HepG2 (cell line): ENCODE measurements around the gene DNAJC18. TPM values are rescaled to one million over a fixed set of nuclear protein-coding genes. Genes with fewer than 3 reads are reported as not detected.

Experiments
- KLF6 ChIP-seq: IDR thresholded peaks from 2 replicates; pipeline ENCODE4 v1.8.0; 2016; ENCODE audit warnings: missing biosample characterization, missing genetic modification reagents
- MAZ ChIP-seq, 2 experiments: sonication (generic) in 1 of 2; formaldehyde crosslinking in 1 of 2; IDR thresholded peaks; 2 replicates each; pipeline versions ENCODE4 v1.5.0 to v1.6.1; 2012 to 2020; ENCODE audit warnings: low read depth in 2 of 2, mild to moderate bottlenecking in 2 of 2, borderline replicate concordance in 1 of 2, improper control_type of control experiment in 1 of 2, low read length in 1 of 2, missing genetic modification reagents in 1 of 2, moderate library complexity in 1 of 2
- MEIS1 ChIP-seq: sonication (generic); formaldehyde crosslinking; IDR thresholded peaks from 2 replicates; pipeline ENCODE4 v1.9.0; 2021; ENCODE audit warnings: mild to moderate bottlenecking, missing genetic modification reagents, moderate library complexity, borderline replicate concordance
- RCOR2 ChIP-seq: IDR thresholded peaks from 2 replicates; pipeline ENCODE4 v1.6.1; 2016; ENCODE audit warnings: missing biosample characterization, missing genetic modification reagents
- SRSF9 ChIP-seq: fragments of 200-400 bp; formaldehyde crosslinking; IDR thresholded peaks from 2 replicates; pipeline ENCODE4 v1.6.1; 2018; ENCODE audit warnings: borderline replicate concordance, mild to moderate bottlenecking, low read depth, low read length; ENCODE audit not compliant: insufficient read depth, poor library complexity, severe bottlenecking
- ZMYM2 ChIP-seq: sonication (generic); formaldehyde crosslinking; IDR thresholded peaks from 2 replicates; pipeline ENCODE4 v1.8.0; 2022; ENCODE audit warnings: mild to moderate bottlenecking, missing genetic modification reagents
- ZNF138 ChIP-seq: sonication (generic); formaldehyde crosslinking; IDR thresholded peaks from 2 replicates; pipeline ENCODE4 v1.5.0; 2020; ENCODE audit warnings: mild to moderate bottlenecking, low read depth, missing genetic modification reagents
- ZNF263 ChIP-seq: sonication (generic); formaldehyde crosslinking; IDR thresholded peaks from 2 replicates; pipeline ENCODE4 v1.4.0; 2020; ENCODE audit warnings: missing genetic modification reagents
- ZNF331 ChIP-seq: sonication (generic); formaldehyde crosslinking; IDR thresholded peaks from 2 replicates; pipeline ENCODE4 v1.4.0; 2020; ENCODE audit warnings: missing genetic modification reagents
- ZNF431 ChIP-seq: sonication (generic); formaldehyde crosslinking; IDR thresholded peaks from 2 replicates; pipeline ENCODE4 v1.9.0; 2022; ENCODE audit warnings: missing genetic modification reagents, low read depth, mild to moderate bottlenecking, borderline replicate concordance
- ZNF432 ChIP-seq: sonication (generic); formaldehyde crosslinking; IDR thresholded peaks from 2 replicates; pipeline ENCODE4 v1.5.0; 2020; ENCODE audit warnings: missing genetic modification reagents, mild to moderate bottlenecking, borderline replicate concordance
- ZNF44 ChIP-seq: sonication (generic); formaldehyde crosslinking; IDR thresholded peaks from 2 replicates; pipeline ENCODE4 v1.5.1; 2020; ENCODE audit warnings: mild to moderate bottlenecking, missing genetic modification reagents
- ZNF468 ChIP-seq: sonication (generic); formaldehyde crosslinking; IDR thresholded peaks from 2 replicates; pipeline ENCODE4 v1.8.0; 2022; ENCODE audit warnings: mild to moderate bottlenecking, moderate library complexity, missing genetic modification reagents
- ZNF678 ChIP-seq: sonication (generic); formaldehyde crosslinking; IDR thresholded peaks from 2 replicates; pipeline ENCODE4 v1.4.0; 2020; ENCODE audit warnings: mild to moderate bottlenecking, missing genetic modification reagents
- polyA plus RNA-seq, 8 experiments: library from polyadenylated mRNA; depleted of rRNA in 3 of 8; stranded (reverse) in 7 of 8; unstranded in 1 of 8; fragments of >200 nt; fragmentation: Illumina TruSeq in 4 of 8; extraction: Trizol in 4 of 8; gene quantifications; 2 replicates each; pipeline versions ENCODE4 v1.2.1 to v1.2.3, GENCODE V29; 2011 to 2016; ENCODE audit warnings: low read depth in 4 of 8, missing spikeins in 1 of 8, mixed read lengths in 1 of 8; ENCODE audit not compliant: insufficient read depth in 1 of 8
- total RNA-seq, 5 experiments: library from RNA; depleted of rRNA; stranded (reverse); fragments of >200 nt; fragmentation: Illumina TruSeq; extraction: Trizol; gene quantifications; 2 replicates each; pipeline ENCODE4 v1.2.3, GENCODE V29; 2016; ENCODE audit warnings: low read depth in 1 of 5
- TF ChIP-seq, protein P1 (sequence below): IDR thresholded peaks from 2 replicates; pipeline ENCODE4 v1.6.1; 2016; ENCODE audit warnings: low read depth
- TF ChIP-seq, protein P2 (sequence below): sonication (generic); formaldehyde crosslinking; IDR thresholded peaks from 2 replicates; pipeline ENCODE4 v1.4.0; 2020; ENCODE audit warnings: mild to moderate bottlenecking, missing genetic modification reagents
- TF ChIP-seq, protein P3 (sequence below): sonication (generic); formaldehyde crosslinking; IDR thresholded peaks from 2 replicates; pipeline ENCODE4 v1.5.1; 2020; ENCODE audit warnings: mild to moderate bottlenecking, moderate library complexity, missing genetic modification reagents
- TF ChIP-seq, protein P4 (sequence below): sonication (generic); formaldehyde crosslinking; IDR thresholded peaks from 2 replicates; pipeline ENCODE4 v1.4.0; 2020; ENCODE audit warnings: missing genetic modification reagents
- TF ChIP-seq, protein P5 (sequence below): sonication (generic); formaldehyde crosslinking; IDR thresholded peaks from 2 replicates; pipeline ENCODE4 v1.5.0; 2020; ENCODE audit warnings: mild to moderate bottlenecking, missing genetic modification reagents, moderate library complexity

The DNAJC18 gene
- total and polyA plus RNA-seq, 2 of the 13 experiments (the other 11 are each of a cell fraction or from before 2014, with no cell fraction given), result 6.5 to 6.6 TPM

DNA sequence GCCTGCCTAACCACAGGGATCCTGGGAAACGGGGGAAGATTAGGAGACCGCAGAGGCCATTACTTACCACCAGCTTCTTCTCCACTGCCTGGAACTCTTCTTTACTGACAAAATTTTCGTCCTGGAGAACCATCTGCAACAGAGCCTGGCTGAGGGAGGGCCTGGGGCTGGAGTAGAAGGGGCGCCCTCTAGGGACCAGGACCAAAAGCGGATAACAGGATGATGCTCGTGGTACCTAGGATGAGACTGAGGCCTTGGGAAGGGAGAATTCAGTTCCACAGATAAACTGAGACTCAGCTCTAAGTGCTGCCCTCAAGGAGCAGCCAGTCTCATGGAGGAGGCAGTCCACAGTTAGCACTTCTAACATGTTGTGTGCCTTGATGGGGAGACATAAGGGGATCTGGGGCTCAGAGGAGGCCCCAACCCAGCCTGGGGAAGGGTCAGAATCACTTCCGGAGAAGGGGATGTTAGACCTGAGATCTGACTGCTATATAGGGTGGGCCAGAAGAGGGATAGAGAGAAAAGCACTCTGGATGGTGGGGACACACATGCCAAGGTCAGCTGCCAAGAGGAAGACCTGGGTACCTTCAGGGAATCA, 36.7 kb downstream of the DNAJC18 start (continued):
- TF ChIP-seq, protein P1, sequence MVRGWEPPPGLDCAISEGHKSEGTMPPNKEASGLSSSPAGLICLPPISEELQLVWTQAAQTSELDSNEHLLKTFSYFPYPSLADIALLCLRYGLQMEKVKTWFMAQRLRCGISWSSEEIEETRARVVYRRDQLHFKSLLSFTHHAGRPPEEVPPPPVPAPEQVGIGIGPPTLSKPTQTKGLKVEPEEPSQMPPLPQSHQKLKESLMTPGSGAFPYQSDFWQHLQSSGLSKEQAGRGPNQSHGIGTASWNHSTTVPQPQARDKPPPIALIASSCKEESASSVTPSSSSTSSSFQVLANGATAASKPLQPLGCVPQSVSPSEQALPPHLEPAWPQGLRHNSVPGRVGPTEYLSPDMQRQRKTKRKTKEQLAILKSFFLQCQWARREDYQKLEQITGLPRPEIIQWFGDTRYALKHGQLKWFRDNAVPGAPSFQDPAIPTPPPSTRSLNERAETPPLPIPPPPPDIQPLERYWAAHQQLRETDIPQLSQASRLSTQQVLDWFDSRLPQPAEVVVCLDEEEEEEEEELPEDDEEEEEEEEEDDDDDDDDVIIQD (CRISPR knock-in tag), result no peak
- TF ChIP-seq ZMYM2 (CRISPR knock-in tag) (no peak), ZNF431 (CRISPR knock-in tag) (no peak), ZNF331 (CRISPR knock-in tag) (0 out of 2 replicates have a peak, but pooled peaks have one; percentile 19), ZNF678 (no peak), ZNF138 (CRISPR knock-in tag) (no peak), KLF6 (no peak), MEIS1 (CRISPR knock-in tag) (0 out of 2 replicates have a peak, but pooled peaks have one; percentile 4), ZNF432 (CRISPR knock-in tag) (no peak), MAZ (IDR thresholded peaks at IDR 0.05; ENCODE audit: borderline replicate concordance, low read depth, low read length) (no peak), MAZ (CRISPR knock-in tag; IDR thresholded peaks at IDR 0.05; ENCODE audit: low read depth) (0 out of 2 replicates have a peak, but pooled peaks have one; percentile 40), SRSF9 (no peak), ZNF44 (CRISPR knock-in tag) (no peak), ZNF468 (no peak), ZNF263 (no peak), RCOR2 (CRISPR knock-in tag) (0 out of 2 replicates have a peak, but pooled peaks have one; percentile 18)
- TF ChIP-seq, protein P2, sequence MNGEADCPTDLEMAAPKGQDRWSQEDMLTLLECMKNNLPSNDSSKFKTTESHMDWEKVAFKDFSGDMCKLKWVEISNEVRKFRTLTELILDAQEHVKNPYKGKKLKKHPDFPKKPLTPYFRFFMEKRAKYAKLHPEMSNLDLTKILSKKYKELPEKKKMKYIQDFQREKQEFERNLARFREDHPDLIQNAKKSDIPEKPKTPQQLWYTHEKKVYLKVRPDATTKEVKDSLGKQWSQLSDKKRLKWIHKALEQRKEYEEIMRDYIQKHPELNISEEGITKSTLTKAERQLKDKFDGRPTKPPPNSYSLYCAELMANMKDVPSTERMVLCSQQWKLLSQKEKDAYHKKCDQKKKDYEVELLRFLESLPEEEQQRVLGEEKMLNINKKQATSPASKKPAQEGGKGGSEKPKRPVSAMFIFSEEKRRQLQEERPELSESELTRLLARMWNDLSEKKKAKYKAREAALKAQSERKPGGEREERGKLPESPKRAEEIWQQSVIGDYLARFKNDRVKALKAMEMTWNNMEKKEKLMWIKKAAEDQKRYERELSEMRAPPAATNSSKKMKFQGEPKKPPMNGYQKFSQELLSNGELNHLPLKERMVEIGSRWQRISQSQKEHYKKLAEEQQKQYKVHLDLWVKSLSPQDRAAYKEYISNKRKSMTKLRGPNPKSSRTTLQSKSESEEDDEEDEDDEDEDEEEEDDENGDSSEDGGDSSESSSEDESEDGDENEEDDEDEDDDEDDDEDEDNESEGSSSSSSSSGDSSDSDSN (CRISPR knock-in tag), result no peak
- TF ChIP-seq, protein P3, sequence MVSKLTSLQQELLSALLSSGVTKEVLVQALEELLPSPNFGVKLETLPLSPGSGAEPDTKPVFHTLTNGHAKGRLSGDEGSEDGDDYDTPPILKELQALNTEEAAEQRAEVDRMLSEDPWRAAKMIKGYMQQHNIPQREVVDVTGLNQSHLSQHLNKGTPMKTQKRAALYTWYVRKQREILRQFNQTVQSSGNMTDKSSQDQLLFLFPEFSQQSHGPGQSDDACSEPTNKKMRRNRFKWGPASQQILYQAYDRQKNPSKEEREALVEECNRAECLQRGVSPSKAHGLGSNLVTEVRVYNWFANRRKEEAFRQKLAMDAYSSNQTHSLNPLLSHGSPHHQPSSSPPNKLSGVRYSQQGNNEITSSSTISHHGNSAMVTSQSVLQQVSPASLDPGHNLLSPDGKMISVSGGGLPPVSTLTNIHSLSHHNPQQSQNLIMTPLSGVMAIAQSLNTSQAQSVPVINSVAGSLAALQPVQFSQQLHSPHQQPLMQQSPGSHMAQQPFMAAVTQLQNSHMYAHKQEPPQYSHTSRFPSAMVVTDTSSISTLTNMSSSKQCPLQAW (CRISPR knock-in tag), result 0 out of 2 replicates have a peak, but pooled peaks have one; percentile 24
- TF ChIP-seq, protein P4, sequence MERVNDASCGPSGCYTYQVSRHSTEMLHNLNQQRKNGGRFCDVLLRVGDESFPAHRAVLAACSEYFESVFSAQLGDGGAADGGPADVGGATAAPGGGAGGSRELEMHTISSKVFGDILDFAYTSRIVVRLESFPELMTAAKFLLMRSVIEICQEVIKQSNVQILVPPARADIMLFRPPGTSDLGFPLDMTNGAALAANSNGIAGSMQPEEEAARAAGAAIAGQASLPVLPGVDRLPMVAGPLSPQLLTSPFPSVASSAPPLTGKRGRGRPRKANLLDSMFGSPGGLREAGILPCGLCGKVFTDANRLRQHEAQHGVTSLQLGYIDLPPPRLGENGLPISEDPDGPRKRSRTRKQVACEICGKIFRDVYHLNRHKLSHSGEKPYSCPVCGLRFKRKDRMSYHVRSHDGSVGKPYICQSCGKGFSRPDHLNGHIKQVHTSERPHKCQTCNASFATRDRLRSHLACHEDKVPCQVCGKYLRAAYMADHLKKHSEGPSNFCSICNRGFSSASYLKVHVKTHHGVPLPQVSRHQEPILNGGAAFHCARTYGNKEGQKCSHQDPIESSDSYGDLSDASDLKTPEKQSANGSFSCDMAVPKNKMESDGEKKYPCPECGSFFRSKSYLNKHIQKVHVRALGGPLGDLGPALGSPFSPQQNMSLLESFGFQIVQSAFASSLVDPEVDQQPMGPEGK (CRISPR knock-in tag), result 0 out of 2 replicates have a peak, but pooled peaks have one; percentile 26
- TF ChIP-seq, protein P5, sequence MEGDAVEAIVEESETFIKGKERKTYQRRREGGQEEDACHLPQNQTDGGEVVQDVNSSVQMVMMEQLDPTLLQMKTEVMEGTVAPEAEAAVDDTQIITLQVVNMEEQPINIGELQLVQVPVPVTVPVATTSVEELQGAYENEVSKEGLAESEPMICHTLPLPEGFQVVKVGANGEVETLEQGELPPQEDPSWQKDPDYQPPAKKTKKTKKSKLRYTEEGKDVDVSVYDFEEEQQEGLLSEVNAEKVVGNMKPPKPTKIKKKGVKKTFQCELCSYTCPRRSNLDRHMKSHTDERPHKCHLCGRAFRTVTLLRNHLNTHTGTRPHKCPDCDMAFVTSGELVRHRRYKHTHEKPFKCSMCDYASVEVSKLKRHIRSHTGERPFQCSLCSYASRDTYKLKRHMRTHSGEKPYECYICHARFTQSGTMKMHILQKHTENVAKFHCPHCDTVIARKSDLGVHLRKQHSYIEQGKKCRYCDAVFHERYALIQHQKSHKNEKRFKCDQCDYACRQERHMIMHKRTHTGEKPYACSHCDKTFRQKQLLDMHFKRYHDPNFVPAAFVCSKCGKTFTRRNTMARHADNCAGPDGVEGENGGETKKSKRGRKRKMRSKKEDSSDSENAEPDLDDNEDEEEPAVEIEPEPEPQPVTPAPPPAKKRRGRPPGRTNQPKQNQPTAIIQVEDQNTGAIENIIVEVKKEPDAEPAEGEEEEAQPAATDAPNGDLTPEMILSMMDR (CRISPR knock-in tag), result peak; percentile 78
